ENCODE measurements around the gene LEKR1. TPM values are rescaled to one million over a fixed set of nuclear protein-coding genes. Genes with fewer than 3 reads are reported as not detected.
A peak's percentile ranks its signal among the peaks of the same experiment; 100 is the strongest.

The LEKR1 gene
- total RNA-seq, 2 experiments from 2014 or later = 1.4 to 1.6 TPM

DNA sequence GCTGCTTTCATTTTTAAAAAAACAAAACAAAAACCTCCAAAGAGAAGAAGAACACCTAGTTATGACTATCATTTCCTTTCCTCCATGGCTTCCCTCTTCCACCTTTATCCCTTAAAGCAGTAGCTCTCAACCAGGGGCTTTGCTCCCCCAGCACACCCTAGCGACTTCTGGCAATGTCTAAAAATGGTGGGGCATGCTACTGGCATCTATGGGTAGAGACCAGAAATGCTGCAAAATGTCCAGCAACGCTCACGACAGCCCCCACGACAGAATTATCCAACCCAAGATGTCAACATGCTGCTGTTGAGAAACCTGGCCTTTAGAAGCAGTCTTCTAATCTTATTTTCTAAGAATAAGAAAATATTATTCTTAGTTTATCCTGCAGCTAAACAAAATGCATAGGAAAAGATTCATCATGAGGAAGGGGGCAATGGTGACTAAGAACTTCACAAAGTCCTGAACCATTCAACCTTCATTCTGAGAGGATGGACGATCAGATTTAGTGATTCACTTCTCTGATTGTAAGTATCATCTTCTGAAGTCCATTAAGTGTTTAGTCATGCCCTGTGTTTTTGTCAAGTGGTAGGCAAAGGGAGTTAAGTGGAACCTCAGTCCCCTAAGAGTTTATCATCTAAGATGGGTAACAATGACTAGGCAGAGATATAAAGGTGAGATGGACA is 252.1 kb downstream of the LEKR1 start:
- POLR2A ChIA-PET = interaction anchor here (2.3 to 4.9 kb wide), 2 partner anchors 10 to 404 kb away, joined by 8 to 22 read pairs; partner anchors contain the start of gene TIPARP
- CTCF ChIA-PET = interaction anchor here (0.6 to 5.4 kb wide), 5 partner anchors 10 to 538 kb away, joined by 3 to 37 read pairs (median 4); no protein-coding TSS in a partner anchor
- no peak overlapping the region for H3K4me3 Mint-ChIP-seq
- peaks cover 54% of the 10 kb centered on the region for H3K4me1 Mint-ChIP-seq
- DNase-seq = no peak
- no peak overlapping the region for H3K27ac Mint-ChIP-seq
- no peaks in the 10 kb centered on the region for H3K9me3 Mint-ChIP-seq
- H3K36me3 Mint-ChIP-seq (ENCODE audit: low read depth) = no peaks in the 10 kb centered on the region
- H3K27me3 Mint-ChIP-seq = no peaks in the 10 kb centered on the region

GRCh38 chr3:157078811-157079185 is 252.6 kb downstream of the LEKR1 start:
- H3K27ac Mint-ChIP-seq = peak overlapping the region; percentile 27

GRCh38 chr3:157079676-157080369 is 253.7 kb downstream of the LEKR1 start:
- no peaks in the 10 kb centered on the region for H3K27me3 Mint-ChIP-seq
- no peaks in the 10 kb centered on the region for H3K9me3 Mint-ChIP-seq
- no peaks in the 10 kb centered on the region for H3K36me3 Mint-ChIP-seq (ENCODE audit: low read depth)
- POLR2A ChIA-PET = interaction anchor here (1.9 to 15.0 kb wide), 2 partner anchors 9 to 52 kb away, joined by 5 to 381 read pairs; no protein-coding TSS in a partner anchor
- peaks cover 53% of the 10 kb centered on the region for H3K4me1 Mint-ChIP-seq
- CTCF ChIA-PET = interaction anchor here (0.6 to 5.4 kb wide), 7 partner anchors 10 to 1035 kb away, joined by 3 to 37 read pairs (median 4); no protein-coding TSS in a partner anchor
- no peak overlapping the region for H3K27ac Mint-ChIP-seq
- DNase-seq = no peak
- no peak overlapping the region for H3K4me3 Mint-ChIP-seq

More at GRCh38 chr3:157078811-157079185, 252.6 kb downstream of the LEKR1 start:
- ChIA-PET POLR2A (interaction anchor here (1.9 to 4.9 kb wide), 2 partner anchors 10 kb away, joined by 5 to 22 read pairs; no protein-coding TSS in a partner anchor), CTCF (interaction anchor here (0.6 to 5.4 kb wide), 5 partner anchors 58 to 1034 kb away, joined by 3 to 37 read pairs (median 4); no protein-coding TSS in a partner anchor)
- Mint-ChIP-seq H3K27me3 (no peaks in the 10 kb centered on the region), H3K4me1 (peaks cover 54% of the 10 kb centered on the region), H3K9me3 (no peaks in the 10 kb centered on the region), H3K4me3 (no peak overlapping the region), H3K36me3 (ENCODE audit: low read depth) (no peaks in the 10 kb centered on the region)
- DNase-seq = no peak

- no peaks in the 10 kb centered on the region for H3K27me3 Mint-ChIP-seq
- no peak overlapping the region for H3K4me3 Mint-ChIP-seq
- peaks cover 45% of the 10 kb centered on the region for H3K4me1 Mint-ChIP-seq
- CTCF ChIA-PET = interaction anchor here (0.7 to 5.4 kb wide), 27 partner anchors 10 to 601 kb away, joined by 3 to 37 read pairs (median 5); partner anchors contain the start of genes SSR3 and TIPARP
- DNase-seq = peak; percentile 85
- H3K27ac Mint-ChIP-seq = no peak overlapping the region
- H3K36me3 Mint-ChIP-seq (ENCODE audit: low read depth) = no peaks in the 10 kb centered on the region
- H3K9me3 Mint-ChIP-seq = no peaks in the 10 kb centered on the region
- POLR2A ChIA-PET = interaction anchor here (0.6 to 15.0 kb wide), 7 partner anchors 8 to 526 kb away, joined by 3 to 381 read pairs (median 4); partner anchors contain the start of genes SSR3 and TIPARP
These were observed 255.6 kb downstream of the LEKR1 start for GRCh38 chr3:157081626-157082210.

DNA sequence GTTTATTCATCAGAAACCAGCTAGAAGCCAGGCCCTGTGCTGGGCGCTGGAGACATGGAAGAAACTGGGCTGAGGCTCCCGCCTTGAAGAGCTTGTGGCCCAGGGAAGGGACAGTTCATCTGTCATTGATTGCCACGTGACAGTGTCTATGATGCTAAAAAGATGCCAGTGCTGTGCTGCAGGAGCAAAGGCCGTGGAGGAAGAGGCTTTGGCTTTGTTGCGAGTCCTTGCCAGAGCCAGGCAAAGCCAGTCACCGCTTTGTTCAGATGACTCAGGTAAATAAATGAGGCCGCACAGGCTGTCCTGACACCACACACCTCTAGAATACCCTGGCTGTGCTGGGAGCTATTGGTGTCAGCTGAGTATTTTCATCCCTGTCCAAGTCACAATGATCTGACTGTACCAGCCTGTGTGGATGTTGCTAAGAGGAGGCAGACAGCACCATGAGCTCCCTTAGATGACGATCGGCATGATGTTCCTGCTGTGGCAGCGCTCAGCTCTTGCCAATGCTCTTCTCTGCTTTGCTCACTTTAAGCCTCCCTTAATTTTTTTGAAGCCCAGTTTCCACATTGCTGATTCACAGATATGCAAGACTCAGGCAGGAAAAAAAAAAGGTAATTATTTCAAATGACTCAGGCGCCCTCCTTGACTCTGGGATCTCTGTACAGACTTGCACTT is 256.3 kb downstream of the LEKR1 start:
- ChIA-PET POLR2A (interaction anchor here (0.7 to 15.0 kb wide), 5 partner anchors 50 to 409 kb away, joined by 3 to 381 read pairs (median 5); partner anchors contain the start of gene TIPARP), CTCF (interaction anchor here (0.9 to 5.4 kb wide), 26 partner anchors 9 to 601 kb away, joined by 3 to 37 read pairs (median 5); partner anchors contain the start of genes SSR3 and TIPARP)
- Mint-ChIP-seq H3K9me3 (no peaks in the 10 kb centered on the region), H3K27me3 (no peaks in the 10 kb centered on the region), H3K36me3 (ENCODE audit: low read depth) (no peaks in the 10 kb centered on the region), H3K4me3 (no peak overlapping the region), H3K27ac (no peak overlapping the region), H3K4me1 (peaks cover 47% of the 10 kb centered on the region)
- DNase-seq = no peak

GRCh38 chr3:157083824-157084223 is 257.7 kb downstream of the LEKR1 start:
- no peak overlapping the region for H3K27ac Mint-ChIP-seq
- peaks cover 53% of the 10 kb centered on the region for H3K4me1 Mint-ChIP-seq
- no peaks in the 10 kb centered on the region for H3K36me3 Mint-ChIP-seq (ENCODE audit: low read depth)
- H3K4me3 Mint-ChIP-seq = no peak overlapping the region
- DNase-seq = no peak
- CTCF ChIA-PET = interaction anchor here (0.6 to 3.2 kb wide), 6 partner anchors 17 to 530 kb away, joined by 3 to 19 read pairs (median 8); partner anchors contain the start of genes SSR3 and TIPARP
- POLR2A ChIA-PET = interaction anchor here (15.0 kb wide), 1 partner anchor 48 kb away, joined by 381 read pairs; no protein-coding TSS in a partner anchor
- H3K9me3 Mint-ChIP-seq = no peaks in the 10 kb centered on the region
- no peaks in the 10 kb centered on the region for H3K27me3 Mint-ChIP-seq

- no peak overlapping the region for H3K4me3 Mint-ChIP-seq
- POLR2A ChIA-PET = interaction anchor here (0.6 to 15.0 kb wide), 8 partner anchors 46 to 531 kb away, joined by 3 to 381 read pairs (median 5); partner anchors contain the start of genes CCNL1, SSR3 and TIPARP
- H3K4me1 Mint-ChIP-seq = peaks cover 70% of the 10 kb centered on the region
- DNase-seq = no peak
- H3K36me3 Mint-ChIP-seq (ENCODE audit: low read depth) = peaks cover 8% of the 10 kb centered on the region
- no peak overlapping the region for H3K27ac Mint-ChIP-seq
- no peaks in the 10 kb centered on the region for H3K9me3 Mint-ChIP-seq
- no peaks in the 10 kb centered on the region for H3K27me3 Mint-ChIP-seq
- CTCF ChIA-PET = interaction anchor here (1.3 to 7.5 kb wide), 3 partner anchors 43 to 401 kb away, joined by 3 to 92 read pairs (median 84); no protein-coding TSS in a partner anchor
These were observed 260.1 kb downstream of the LEKR1 start for GRCh38 chr3:157086060-157086750.

DNA sequence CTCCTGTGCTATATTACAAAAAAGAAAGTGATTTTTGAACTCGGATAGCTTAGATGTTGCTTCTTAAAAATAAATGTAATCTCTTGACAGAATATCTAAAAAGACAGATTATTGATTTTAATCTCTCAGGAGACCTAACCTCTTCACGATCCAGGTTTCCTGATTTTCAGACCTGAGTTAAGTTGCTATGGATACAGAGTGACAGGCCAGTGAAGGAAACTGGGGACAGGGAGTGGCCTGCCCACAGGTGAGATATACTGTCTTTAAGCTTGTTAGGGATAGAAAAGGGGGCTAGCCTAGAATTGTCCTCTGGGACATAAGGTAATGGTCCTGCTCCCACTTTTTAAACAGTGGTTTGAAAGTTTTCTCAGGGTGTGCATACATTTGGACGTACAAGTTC is 260.6 kb downstream of the LEKR1 start:
- Mint-ChIP-seq H3K9me3 (no peaks in the 10 kb centered on the region), H3K36me3 (ENCODE audit: low read depth) (peaks cover 8% of the 10 kb centered on the region), H3K27ac (peak overlapping the region; percentile 23), H3K27me3 (no peaks in the 10 kb centered on the region), H3K4me1 (peaks cover 69% of the 10 kb centered on the region), H3K4me3 (no peak overlapping the region)
- ChIA-PET POLR2A (interaction anchor here (0.8 to 15.0 kb wide), 10 partner anchors 32 to 603 kb away, joined by 3 to 381 read pairs (median 23); partner anchors contain the start of genes SSR3 and TIPARP), CTCF (interaction anchor here (2.0 to 7.5 kb wide), 3 partner anchors 11 to 50 kb away, joined by 7 to 92 read pairs (median 84); no protein-coding TSS in a partner anchor)
- no peak for DNase-seq

- CTCF ChIA-PET = interaction anchor here (1.0 to 7.5 kb wide), 8 partner anchors 9 to 412 kb away, joined by 3 to 92 read pairs (median 9); partner anchors contain the start of gene TIPARP
These were observed 261.2 kb downstream of the LEKR1 start for GRCh38 chr3:157087373-157087772.

DNA sequence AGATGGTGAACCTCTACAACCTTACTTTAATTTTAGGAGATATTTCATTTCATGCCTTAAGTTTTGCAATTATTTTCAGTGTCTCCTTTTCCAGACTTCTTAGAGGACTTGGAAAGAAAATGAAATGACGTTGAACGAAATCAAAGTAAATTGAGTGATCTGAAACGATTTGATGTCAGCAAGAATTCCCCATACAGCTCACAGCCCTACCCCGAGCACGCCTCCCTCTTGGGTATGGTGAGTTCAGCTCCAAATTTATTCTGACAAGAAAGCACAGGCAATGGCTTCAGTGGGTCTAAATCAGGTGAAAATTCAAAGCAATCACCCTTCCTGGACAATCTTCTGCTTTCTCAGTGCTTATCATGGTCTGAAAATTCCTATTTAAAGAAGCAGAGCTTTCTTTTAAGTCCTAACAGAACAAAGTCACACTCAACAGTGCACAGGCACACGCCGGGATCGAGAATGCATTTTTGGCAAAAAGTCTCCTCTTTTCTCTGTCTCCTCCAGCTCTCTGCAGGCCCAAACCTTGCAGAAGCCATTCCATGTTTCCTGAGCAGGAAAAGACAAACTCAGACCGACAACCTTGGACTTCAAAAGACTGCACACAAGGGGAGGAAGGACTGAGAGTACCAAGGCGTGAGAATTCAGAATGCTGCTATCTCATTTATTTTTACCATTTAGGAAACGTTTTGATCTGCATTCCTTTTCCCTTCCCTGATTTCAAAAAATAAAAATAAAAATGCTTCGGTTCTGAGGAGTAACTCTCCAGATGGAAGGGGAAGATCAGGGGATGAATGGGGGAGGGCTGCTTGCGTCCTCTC is 261.8 kb downstream of the LEKR1 start:
- H3K27me3 Mint-ChIP-seq = no peaks in the 10 kb centered on the region

More at GRCh38 chr3:157087373-157087772, 261.2 kb downstream of the LEKR1 start:
- Mint-ChIP-seq H3K27ac (no peak overlapping the region), H3K4me1 (peaks cover 69% of the 10 kb centered on the region), H3K36me3 (ENCODE audit: low read depth) (peaks cover 8% of the 10 kb centered on the region), H3K9me3 (no peaks in the 10 kb centered on the region), H3K4me3 (no peak overlapping the region), H3K27me3 (no peaks in the 10 kb centered on the region)
- DNase-seq = no peak
- POLR2A ChIA-PET = interaction anchor here (0.8 to 15.0 kb wide), 14 partner anchors 11 to 604 kb away, joined by 4 to 381 read pairs (median 23); partner anchors contain the start of genes CCNL1, SSR3 and TIPARP

More for the DNA sequence above, 261.8 kb downstream of the LEKR1 start:
- H3K9me3 Mint-ChIP-seq = no peaks in the 10 kb centered on the region
- DNase-seq = no peak
- peaks cover 69% of the 10 kb centered on the region for H3K4me1 Mint-ChIP-seq
- H3K27ac Mint-ChIP-seq = peak overlapping the region; percentile 95
- H3K4me3 Mint-ChIP-seq = peak overlapping the region; percentile 76
- CTCF ChIA-PET = interaction anchor here (0.6 to 7.5 kb wide), 20 partner anchors 10 to 637 kb away, joined by 3 to 92 read pairs (median 6); partner anchors contain the start of genes SSR3 and TIPARP
- POLR2A ChIA-PET = interaction anchor here (0.7 to 15.0 kb wide), 37 partner anchors 8 to 1234 kb away, joined by 3 to 381 read pairs (median 7); partner anchors contain the start of genes CCNL1, SLC33A1, SSR3 and TIPARP
- H3K36me3 Mint-ChIP-seq (ENCODE audit: low read depth) = peaks cover 8% of the 10 kb centered on the region

All from activated CD4-positive, alpha-beta memory T cell treated with anti-CD3 and anti-CD28 coated beads, Interleukin-2, amount 10 ng/mL, durations not matched to agents 7 days and 5 days (primary cell).